Liver (tissue), 9 donors: Measurements from ENCODE around the gene SIRT1. TPM values are rescaled to one million over a fixed set of nuclear protein-coding genes. Genes with fewer than 3 reads are reported as not detected.

Experiments used
- DNase-seq: peaks from one replicate; pipeline ENCODE4 v3.0.0-alpha.2; 2017; ENCODE audit warnings: low spot score
- H3K27ac ChIP-seq, 2 donors: one replicate each; pipeline ENCODE4 v1.7.0; 2013; ENCODE audit warnings: inconsistent platforms in 2 of 2, low read length in 2 of 2, control low read depth in 1 of 2, low read depth in 1 of 2, mild to moderate bottlenecking in 1 of 2
- H3K27me3 ChIP-seq, 4 donors: one replicate each; pipeline versions ENCODE4 v1.6.1 to v1.7.0; 2013; ENCODE audit warnings: low read length in 3 of 4, inconsistent platforms in 1 of 4, mild to moderate bottlenecking in 1 of 4, moderate library complexity in 1 of 4; ENCODE audit not compliant: control insufficient read depth in 4 of 4, insufficient read depth in 4 of 4
- H3K36me3 ChIP-seq, 4 donors: one replicate each; pipeline versions ENCODE4 v1.6.1 to v1.7.0; 2013; ENCODE audit warnings: low read length in 3 of 4, mild to moderate bottlenecking in 3 of 4, low read depth in 1 of 4, moderate library complexity in 1 of 4; ENCODE audit not compliant: control insufficient read depth in 4 of 4, insufficient read depth in 3 of 4
- H3K4me1 ChIP-seq, 4 donors: one replicate each; pipeline versions ENCODE4 v1.6.1 to v1.7.0; 2013; ENCODE audit warnings: low read length in 3 of 4, mild to moderate bottlenecking in 3 of 4, moderate library complexity in 1 of 4; ENCODE audit not compliant: control insufficient read depth in 4 of 4, insufficient read depth in 4 of 4
- H3K4me3 ChIP-seq, 3 donors: one replicate each; pipeline versions ENCODE4 v1.6.1 to v1.7.0; 2013; ENCODE audit warnings: low read length in 3 of 3, control low read depth in 1 of 3, low read depth in 1 of 3, mild to moderate bottlenecking in 1 of 3
- H3K9ac ChIP-seq, 2 donors: one replicate each; pipeline ENCODE4 v1.7.0; 2013; ENCODE audit warnings: low read length in 2 of 2, mild to moderate bottlenecking in 2 of 2, moderate library complexity in 2 of 2, control low read depth in 1 of 2, low read depth in 1 of 2
- H3K9me3 ChIP-seq, 4 donors: one replicate each; pipeline versions ENCODE4 v1.6.1 to v1.7.0; 2013; ENCODE audit warnings: low read length in 3 of 4; ENCODE audit not compliant: control insufficient read depth in 4 of 4
- ATF3 ChIP-seq: IDR thresholded peaks from 2 replicates; pipeline ENCODE4 v1.6.1; 2016; ENCODE audit warnings: antibody characterized with exemption
- CTCF ChIP-seq: fragments of 150-350 bp; IDR thresholded peaks from 2 replicates; pipeline ENCODE4 v1.5.1; 2017; ENCODE audit warnings: improper control_type of control experiment, low read depth, low read length; ENCODE audit not compliant: missing input control
- EGR1 ChIP-seq, 2 donors: IDR thresholded peaks; 2 replicates each; pipeline ENCODE4 v1.6.1; 2016 to 2018; ENCODE audit warnings: antibody characterized with exemption in 2 of 2, low read depth in 2 of 2
- FOXA1 ChIP-seq: IDR thresholded peaks from 2 replicates; pipeline ENCODE4 v1.6.1; 2016; ENCODE audit warnings: antibody characterized with exemption
- FOXA2 ChIP-seq: IDR thresholded peaks from 2 replicates; pipeline ENCODE4 v1.6.1; 2016; ENCODE audit warnings: antibody characterized with exemption
- GABPA ChIP-seq, 2 donors: IDR thresholded peaks in 1 of 2; conservative IDR thresholded peaks in 1 of 2; 2 replicates each; pipeline ENCODE4 v1.6.1; 2016; ENCODE audit warnings: antibody characterized with exemption in 2 of 2, mild to moderate bottlenecking in 1 of 2, moderate library complexity in 1 of 2
- HNF4A ChIP-seq, 2 donors: conservative IDR thresholded peaks; 2 replicates each; pipeline ENCODE4 v1.6.1; 2016; ENCODE audit warnings: antibody characterized with exemption in 2 of 2, mild to moderate bottlenecking in 2 of 2
- HNF4G ChIP-seq: IDR thresholded peaks from 2 replicates; pipeline ENCODE4 v1.6.1; 2016; ENCODE audit warnings: antibody characterized with exemption
- JUND ChIP-seq, 2 donors: IDR thresholded peaks; 2 replicates each; pipeline ENCODE4 v1.6.1; 2016; ENCODE audit warnings: antibody characterized with exemption in 2 of 2
- MAX ChIP-seq: IDR thresholded peaks from 2 replicates; pipeline ENCODE4 v1.6.1; 2016; ENCODE audit warnings: antibody characterized with exemption
- NR2F2 ChIP-seq: IDR thresholded peaks from 2 replicates; pipeline ENCODE4 v1.6.1; 2016; ENCODE audit warnings: antibody characterized with exemption
- RAD21 ChIP-seq, 2 donors: IDR thresholded peaks; 2 replicates each; pipeline ENCODE4 v1.6.1; 2016; ENCODE audit warnings: antibody characterized with exemption in 2 of 2, mild to moderate bottlenecking in 2 of 2
- REST ChIP-seq: IDR thresholded peaks from 2 replicates; pipeline ENCODE4 v1.6.1; 2016; ENCODE audit warnings: antibody characterized with exemption, mild to moderate bottlenecking
- RXRA ChIP-seq, 2 donors: IDR thresholded peaks; 2 replicates each; pipeline ENCODE4 v1.6.1; 2017 to 2018; ENCODE audit warnings: antibody characterized with exemption in 2 of 2, mild to moderate bottlenecking in 1 of 2
- SP1 ChIP-seq: IDR thresholded peaks from 2 replicates; pipeline ENCODE4 v1.6.1; 2018; ENCODE audit warnings: antibody characterized with exemption, mild to moderate bottlenecking
- TAF1 ChIP-seq: conservative IDR thresholded peaks from 2 replicates; pipeline ENCODE4 v1.6.1; 2016; ENCODE audit warnings: antibody characterized with exemption, mild to moderate bottlenecking
- YY1 ChIP-seq: IDR thresholded peaks from 2 replicates; pipeline ENCODE4 v1.6.1; 2016; ENCODE audit warnings: antibody characterized with exemption, mild to moderate bottlenecking
- ZBTB33 ChIP-seq: IDR thresholded peaks from 2 replicates; pipeline ENCODE4 v1.6.1; 2016; ENCODE audit warnings: antibody characterized with exemption
- WGBS: extraction: QIAGEN DNeasy Blood & Tissue Kit; methylation state at CpG from one replicate; pipeline ENCODE4 v1.1.7; 2013; 5-methylcytosine and 5-hydroxymethylcytosine counted together
- polyA plus RNA-seq, 2 donors: library from polyadenylated mRNA; stranded (reverse) in 1 of 2; unstranded in 1 of 2; fragments of 200-250 nt in 1 of 2; fragments of >200 nt in 1 of 2; fragmentation: Nextera tagmentation in 1 of 2; extraction: Ambion mirVana in 1 of 2; gene quantifications; one replicate each; pipeline versions ENCODE4 v1.2.1 to v1.2.3, GENCODE V29; 2013 to 2015
- total RNA-seq, 2 donors: library from RNA; depleted of rRNA; stranded (reverse); fragments of >200 nt; gene quantifications; one replicate each; pipeline ENCODE4 v1.2.3, GENCODE V29; 2014
- donor health status: healthy.
- donor health status: healthy.
- donor health status: healthy.
- donor health status: healthy.
- donor health status: healthy.

SIRT1 gene
- total and polyA plus RNA-seq, 4 donors: 3.0 to 14.8 (median 7.8) TPM

GRCh38 chr10:67836488-67836887 is 48.0 kb upstream of the SIRT1 start:
- no peak for DNase-seq
- Histone ChIP-seq H3K36me3 (no peaks in the 10 kb centered on the region), H3K4me1 (peaks cover 0 to 7% (median 2%) of the 10 kb centered on the region in 4 donors), H3K9me3 (no peaks in the 10 kb centered on the region), H3K27me3 (no peaks in the 10 kb centered on the region), H3K9ac (peak overlapping the region in 1 of 2 donors; percentile 66), H3K4me3 (peak overlapping the region in 1 of 3 donors; percentile 36), H3K27ac (no peak overlapping the region)
- TF ChIP-seq REST (no peak), EGR1 (IDR thresholded peaks at IDR 0.05; ENCODE audit: low read depth in 2 of 2) (no peak), JUND (IDR thresholded peaks at IDR 0.05) (no peak), FOXA1 (no peak), SP1 (no peak), CTCF (no peak), YY1 (no peak), ATF3 (no peak)
- 40% methylated on average over 2 of the region's 2 CpGs for WGBS

GRCh38 chr10:67836972-67837371 is 47.5 kb upstream of the SIRT1 start:
- Histone ChIP-seq H3K4me3 (peak overlapping the region; percentile 25 to 82 (median 69)), H3K27ac (no peak overlapping the region), H3K4me1 (peaks cover 0 to 7% (median 2%) of the 10 kb centered on the region in 4 donors), H3K36me3 (no peaks in the 10 kb centered on the region), H3K9ac (peak overlapping the region; percentile 45 to 92), H3K27me3 (no peaks in the 10 kb centered on the region), H3K9me3 (no peaks in the 10 kb centered on the region)
- TF ChIP-seq FOXA2 (no peak), NR2F2 (no peak), JUND (IDR thresholded peaks at IDR 0.05) (no peak), GABPA (IDR thresholded peaks at IDR 0.05 in 1 of 2, conservative IDR thresholded peaks at IDR 0.05 in 1 of 2) (no peak), ATF3 (no peak), RXRA (IDR thresholded peaks at IDR 0.05) (no peak), MAX (no peak), YY1 (no peak), TAF1 (no peak), ZBTB33 (no peak), FOXA1 (no peak), RAD21 (IDR thresholded peaks at IDR 0.05) (no peak), HNF4G (no peak), HNF4A (conservative IDR thresholded peaks at IDR 0.05) (no peak), REST (no peak)
- no peak for DNase-seq
- 31% methylated on average over 1 of the region's 1 CpG for WGBS
